Activated T-cell treated with anti-CD3 and anti-CD28 coated beads, Interleukin-2, amount 50 U/mL, for 72 hours (primary cell): ENCODE measurements around the gene KIZ. TPM values are rescaled to one million over a fixed set of nuclear protein-coding genes. Genes with fewer than 3 reads are reported as not detected.
A peak's percentile ranks its signal among the peaks of the same experiment; 100 is the strongest.

Experiments
- ATAC-seq, 2 donors: fragments of 150-1000 bp; cut with Tn5 transposase; replicated peaks in 1 of 2; 2 replicates each; pipeline ENCODE4 v1.10.0; 2021; ENCODE audit warnings: moderate library complexity in 2 of 2, mild to moderate bottlenecking in 1 of 2
- DNase-seq, 2 donors: peaks; one replicate each; pipeline ENCODE4 v3.0.0; 2021 to 2022; ENCODE audit warnings: mixed read lengths in 1 of 2
- H3K27ac Mint-ChIP-seq: one replicate; pipeline ENCODE4 v1.8.0; 2022; ENCODE audit warnings: mild to moderate bottlenecking, moderate library complexity, mixed read lengths
- H3K27me3 Mint-ChIP-seq: one replicate; pipeline ENCODE4 v1.8.0; 2022; ENCODE audit warnings: low read depth, mixed read lengths
- H3K36me3 Mint-ChIP-seq, 2 donors: one replicate each; pipeline ENCODE4 v1.8.0; 2022; ENCODE audit warnings: mixed read lengths in 2 of 2, mild to moderate bottlenecking in 1 of 2; ENCODE audit not compliant: insufficient read depth in 2 of 2
- H3K4me1 Mint-ChIP-seq: one replicate; pipeline ENCODE4 v1.8.0; 2022; ENCODE audit warnings: low read depth, mixed read lengths
- H3K4me3 Mint-ChIP-seq, 2 donors: one replicate each; pipeline ENCODE4 v1.8.0; 2022; ENCODE audit warnings: mild to moderate bottlenecking in 2 of 2, mixed read lengths in 2 of 2, moderate library complexity in 2 of 2
- H3K9me3 Mint-ChIP-seq, 2 donors: one replicate each; pipeline ENCODE4 v1.8.0; 2022; ENCODE audit warnings: mixed read lengths in 2 of 2
- total RNA-seq, 2 donors: library from RNA; stranded (reverse); gene quantifications; one replicate each; pipeline ENCODE4 v1.2.3, GENCODE V29; 2022

Gene KIZ
- total RNA-seq, 2 donors from 2014 or later: 24.0 to 30.9 TPM

GRCh38 chr20:21111416-21111815 is 14.5 kb upstream of the KIZ start:
- no peak overlapping the region for H3K27ac Mint-ChIP-seq
- DNase-seq: no peak
- no peaks in the 10 kb centered on the region for H3K9me3 Mint-ChIP-seq
- no peak for ATAC-seq
- peaks cover 50% of the 10 kb centered on the region for H3K27me3 Mint-ChIP-seq
- no peaks in the 10 kb centered on the region for H3K36me3 Mint-ChIP-seq
- no peak overlapping the region for H3K4me3 Mint-ChIP-seq
- H3K4me1 Mint-ChIP-seq: no peaks in the 10 kb centered on the region

GRCh38 chr20:21113697-21114096 is 12.2 kb upstream of the KIZ start:
- no peak for DNase-seq
- Mint-ChIP-seq H3K4me3 (no peak overlapping the region), H3K27me3 (peaks cover 44% of the 10 kb centered on the region), H3K4me1 (no peaks in the 10 kb centered on the region), H3K36me3 (no peaks in the 10 kb centered on the region), H3K9me3 (no peaks in the 10 kb centered on the region), H3K27ac (no peak overlapping the region)
- no peak for ATAC-seq

DNA sequence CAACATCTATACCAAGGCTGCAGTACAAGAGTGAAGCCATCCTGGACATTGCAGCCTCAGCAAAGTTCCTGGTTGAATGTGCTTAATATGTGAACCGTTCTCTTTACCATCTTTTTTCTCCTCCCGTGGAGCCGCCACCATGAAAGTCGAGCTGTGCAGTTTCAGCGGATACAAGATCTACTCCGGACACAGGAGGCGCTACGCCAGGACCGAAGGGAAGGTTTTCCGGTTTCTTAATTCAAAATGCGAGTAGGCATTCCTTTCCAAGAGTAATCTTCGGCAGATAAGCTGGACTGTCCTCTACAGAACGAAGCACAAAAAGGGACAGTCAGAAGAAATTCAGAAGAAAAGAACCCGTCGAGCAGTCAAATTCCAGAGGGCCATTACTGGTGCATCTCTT is 11.3 kb upstream of the KIZ start:
- no peak overlapping the region for H3K4me3 Mint-ChIP-seq
- no peaks in the 10 kb centered on the region for H3K36me3 Mint-ChIP-seq
- H3K4me1 Mint-ChIP-seq: no peaks in the 10 kb centered on the region
- no peak overlapping the region for H3K27ac Mint-ChIP-seq
- ATAC-seq (no peak), DNase-seq (no peak)
- H3K9me3 Mint-ChIP-seq: no peaks in the 10 kb centered on the region
- peaks cover 46% of the 10 kb centered on the region for H3K27me3 Mint-ChIP-seq

DNA sequence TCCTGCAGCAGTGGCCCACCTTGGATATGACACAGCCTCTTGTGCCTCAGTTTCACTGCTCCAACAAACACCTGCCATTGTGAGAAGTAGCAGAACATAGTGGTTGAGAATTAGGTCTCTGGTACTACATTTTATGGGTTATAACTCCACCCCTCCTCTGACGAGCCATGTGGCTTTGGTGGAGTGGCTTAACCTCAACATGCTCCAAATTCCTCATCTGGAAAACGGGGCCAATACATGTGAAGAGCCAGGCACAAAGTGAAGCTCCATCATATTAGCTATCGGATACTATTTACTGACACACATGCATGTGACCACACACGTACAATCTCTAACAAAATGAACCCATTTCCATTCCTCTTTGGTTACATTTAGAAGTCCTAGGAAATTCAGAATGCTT is 8.4 kb upstream of the KIZ start:
- H3K9me3 Mint-ChIP-seq: no peaks in the 10 kb centered on the region
- no peaks in the 10 kb centered on the region for H3K4me1 Mint-ChIP-seq
- peaks cover 31% of the 10 kb centered on the region for H3K27me3 Mint-ChIP-seq
- no peak overlapping the region for H3K27ac Mint-ChIP-seq
- DNase-seq (no peak), ATAC-seq (no peak)
- H3K36me3 Mint-ChIP-seq: no peaks in the 10 kb centered on the region
- H3K4me3 Mint-ChIP-seq: no peak overlapping the region

- no peaks in the 10 kb centered on the region for H3K9me3 Mint-ChIP-seq
- H3K27ac Mint-ChIP-seq: no peak overlapping the region
- DNase-seq (no peak), ATAC-seq (no peak)
- no peaks in the 10 kb centered on the region for H3K36me3 Mint-ChIP-seq
- no peak overlapping the region for H3K4me3 Mint-ChIP-seq
- H3K4me1 Mint-ChIP-seq: no peaks in the 10 kb centered on the region
- peaks cover 31% of the 10 kb centered on the region for H3K27me3 Mint-ChIP-seq
Observed at GRCh38 chr20:21118138-21118537, 7.7 kb upstream of the KIZ start.

DNA sequence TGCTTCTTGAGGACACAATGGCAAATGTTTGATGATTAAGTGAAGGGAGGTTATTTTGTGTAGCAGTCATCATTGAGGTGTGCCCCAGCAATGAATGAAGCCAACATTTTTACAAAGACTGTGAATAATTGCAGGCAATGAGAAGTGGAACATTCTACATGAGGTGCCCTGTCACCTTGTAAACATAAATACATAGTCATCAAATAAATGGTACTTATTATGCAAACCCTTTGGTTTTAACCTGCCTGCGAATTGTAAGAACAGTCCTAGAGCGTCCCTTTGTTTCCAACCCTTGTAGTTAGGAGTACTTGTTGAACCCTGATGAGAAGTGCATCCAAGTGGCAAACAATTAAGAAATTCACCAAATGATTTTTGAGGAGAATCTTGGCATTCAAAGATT is 7.1 kb upstream of the KIZ start:
- Mint-ChIP-seq H3K27ac (no peak overlapping the region), H3K36me3 (no peaks in the 10 kb centered on the region), H3K4me1 (no peaks in the 10 kb centered on the region), H3K27me3 (peaks cover 31% of the 10 kb centered on the region), H3K4me3 (no peak overlapping the region), H3K9me3 (no peaks in the 10 kb centered on the region)
- DNase-seq (no peak), ATAC-seq (no peak)

DNA sequence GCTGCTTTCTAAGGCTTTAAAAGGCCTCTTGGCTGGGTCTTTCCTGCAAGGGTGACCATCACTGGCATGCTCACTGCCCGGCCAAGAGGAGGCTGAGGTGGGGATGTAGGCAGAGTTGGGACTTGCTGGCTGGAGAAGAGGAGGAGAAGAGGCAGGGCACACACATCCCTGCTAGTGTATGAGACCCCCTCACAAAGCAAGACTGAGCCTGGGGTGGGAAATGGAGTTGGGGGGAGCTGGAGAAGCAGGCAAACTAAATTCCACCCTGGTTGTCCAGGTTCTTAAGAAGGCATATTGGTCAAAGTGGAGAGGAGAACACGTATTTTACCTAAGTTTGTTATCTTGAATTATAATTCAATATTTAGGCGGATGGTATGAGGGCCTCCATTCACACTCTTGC is 1.7 kb upstream of the KIZ start:
- DNase-seq: no peak
- peaks cover under 1% of the 10 kb centered on the region for H3K27me3 Mint-ChIP-seq
- no peak overlapping the region for H3K27ac Mint-ChIP-seq
- no peaks in the 10 kb centered on the region for H3K9me3 Mint-ChIP-seq
- H3K36me3 Mint-ChIP-seq: peaks cover 0 to 3% of the 10 kb centered on the region in 2 donors
- ATAC-seq: no peak
- peak overlapping the region in 1 of 2 donors; percentile 36 for H3K4me3 Mint-ChIP-seq
- H3K4me1 Mint-ChIP-seq: peaks cover 11% of the 10 kb centered on the region

DNA sequence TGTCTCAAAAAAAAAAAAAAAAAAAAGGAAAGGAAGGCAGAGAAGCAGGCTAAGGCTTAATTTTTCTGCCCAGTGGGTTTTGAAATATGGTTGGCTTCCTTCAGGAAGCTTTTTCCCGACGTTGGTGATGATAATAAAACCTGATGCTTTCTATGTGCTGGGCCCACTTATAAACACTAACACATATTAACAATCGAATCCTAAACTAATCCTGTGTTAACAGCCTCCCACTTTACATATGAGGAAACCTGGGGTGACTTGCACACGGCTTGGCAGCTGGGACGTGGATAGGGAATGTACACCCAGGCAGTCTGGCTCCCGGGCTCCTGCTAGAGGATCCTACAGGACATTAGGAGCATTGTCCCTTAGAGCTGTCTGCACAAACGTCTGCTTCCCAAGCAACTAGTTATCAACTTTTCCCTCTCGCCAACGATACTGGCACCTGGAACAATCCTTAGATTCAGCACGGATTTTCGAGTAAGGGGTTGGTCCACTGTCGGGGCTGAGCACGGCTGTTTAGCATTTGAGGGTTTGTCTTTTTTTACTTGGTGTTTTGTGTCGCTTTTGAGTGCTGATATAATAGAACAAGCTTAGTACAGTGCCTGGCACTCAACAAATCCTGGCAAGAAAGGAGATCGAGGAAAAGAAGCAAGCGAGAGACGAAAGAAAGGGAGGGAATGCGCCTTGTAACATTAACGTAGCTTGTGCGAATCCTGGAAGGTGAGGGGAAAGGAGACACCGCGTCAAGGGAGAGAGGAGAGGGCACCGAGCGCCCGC is 622 bp upstream of the KIZ start:
- H3K27ac Mint-ChIP-seq: no peak overlapping the region
- H3K4me1 Mint-ChIP-seq: peaks cover 17% of the 10 kb centered on the region
- ATAC-seq (peak in 1 of 2 donors; percentile 3), DNase-seq (no peak)
- peaks cover 0 to 3% of the 10 kb centered on the region in 2 donors for H3K36me3 Mint-ChIP-seq
- H3K4me3 Mint-ChIP-seq: peak overlapping the region; percentile 78 to 98
- H3K9me3 Mint-ChIP-seq: no peaks in the 10 kb centered on the region
- no peaks in the 10 kb centered on the region for H3K27me3 Mint-ChIP-seq

DNA sequence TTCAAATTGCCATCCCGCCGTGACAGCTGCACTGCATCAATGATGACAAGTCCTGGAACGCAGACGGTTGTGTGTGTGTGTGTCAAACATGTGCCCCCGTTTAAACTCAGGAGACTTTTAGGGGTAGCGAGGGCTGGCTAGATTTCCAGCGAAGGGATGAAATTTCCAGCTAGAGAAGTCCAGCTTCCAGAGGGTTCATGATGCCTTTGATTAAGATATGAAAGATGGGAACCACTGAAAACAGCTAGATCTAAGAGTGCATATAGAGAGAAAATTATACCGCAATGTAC is 644 bp downstream of the KIZ start:
- ATAC-seq: no peak
- peaks cover 0 to 3% of the 10 kb centered on the region in 2 donors for H3K36me3 Mint-ChIP-seq
- H3K27ac Mint-ChIP-seq: peak overlapping the region; percentile 82
- H3K4me1 Mint-ChIP-seq: peaks cover 17% of the 10 kb centered on the region
- no peak for DNase-seq
- no peaks in the 10 kb centered on the region for H3K27me3 Mint-ChIP-seq
- H3K4me3 Mint-ChIP-seq: peak overlapping the region; percentile 89 to 98
- no peaks in the 10 kb centered on the region for H3K9me3 Mint-ChIP-seq

DNA sequence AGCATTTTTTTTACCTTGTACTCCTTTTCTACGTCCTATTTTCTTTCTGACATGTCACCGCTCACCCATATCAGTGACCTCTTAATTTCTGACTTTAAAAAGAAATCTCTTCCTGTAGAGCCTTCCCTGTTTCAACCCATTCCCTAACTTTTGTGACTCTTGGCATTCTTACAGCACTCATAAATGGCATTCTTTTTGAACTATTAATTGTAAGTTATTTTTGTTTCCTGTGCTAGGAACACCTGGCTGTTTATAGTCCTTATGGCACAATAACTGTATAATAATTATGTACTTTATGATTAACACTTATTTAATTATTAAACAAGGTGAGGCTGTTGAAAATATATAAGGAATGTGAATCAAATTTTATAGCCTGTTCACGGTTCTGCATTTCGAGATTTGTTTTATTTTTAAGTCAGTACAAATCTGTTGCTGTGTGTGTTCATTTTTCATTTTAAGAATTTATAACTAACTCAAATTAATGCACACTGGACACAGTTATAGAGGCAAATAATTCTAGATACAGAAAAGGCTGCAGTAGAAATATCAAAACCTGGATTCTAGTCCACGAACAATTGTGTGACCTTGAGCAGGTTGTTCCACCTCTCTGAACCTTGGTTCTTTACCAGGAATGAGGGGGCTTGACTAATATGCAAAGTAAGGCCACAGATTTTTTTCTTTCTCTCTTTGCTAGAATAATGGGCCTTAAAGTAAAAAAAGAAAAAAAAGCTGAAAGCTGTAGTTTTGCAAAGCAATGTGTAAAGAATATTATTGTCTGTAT is 1.5 kb downstream of the KIZ start:
- no peaks in the 10 kb centered on the region for H3K27me3 Mint-ChIP-seq
- ATAC-seq (no peak), DNase-seq (no peak)
- H3K4me1 Mint-ChIP-seq: peaks cover 17% of the 10 kb centered on the region
- H3K4me3 Mint-ChIP-seq: peak overlapping the region; percentile 89 to 98
- peaks cover 0 to 3% of the 10 kb centered on the region in 2 donors for H3K36me3 Mint-ChIP-seq
- no peak overlapping the region for H3K27ac Mint-ChIP-seq
- H3K9me3 Mint-ChIP-seq: no peaks in the 10 kb centered on the region

DNA sequence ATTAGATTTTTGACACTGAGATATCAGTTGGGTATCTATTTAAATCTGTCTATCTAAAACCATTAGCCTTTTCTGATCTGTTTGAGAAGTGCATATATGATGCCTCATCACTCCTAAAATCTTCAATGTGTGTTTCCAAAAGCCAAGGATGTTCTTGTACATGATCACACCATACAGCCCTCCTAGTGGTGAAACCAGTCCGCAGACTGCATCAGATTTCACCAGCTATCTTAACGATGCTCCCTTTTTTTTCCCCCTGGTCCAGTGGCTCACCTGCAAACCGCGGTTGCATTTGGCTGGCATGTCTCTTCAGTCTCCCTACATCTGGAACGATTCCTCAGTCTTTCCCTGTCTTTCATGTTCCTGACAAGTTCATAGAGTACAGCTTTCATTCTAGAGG is 4.0 kb downstream of the KIZ start:
- Mint-ChIP-seq H3K27ac (no peak overlapping the region), H3K36me3 (peaks cover 0 to 3% of the 10 kb centered on the region in 2 donors), H3K9me3 (no peaks in the 10 kb centered on the region), H3K4me3 (no peak overlapping the region), H3K27me3 (no peaks in the 10 kb centered on the region), H3K4me1 (peaks cover 17% of the 10 kb centered on the region)
- no peak for ATAC-seq
- DNase-seq: no peak

GRCh38 chr20:21133404-21133803 is 7.5 kb downstream of the KIZ start:
- ATAC-seq (no peak), DNase-seq (no peak)
- Mint-ChIP-seq H3K36me3 (peaks cover 0 to 3% of the 10 kb centered on the region in 2 donors), H3K27ac (no peak overlapping the region), H3K4me3 (no peak overlapping the region), H3K9me3 (no peaks in the 10 kb centered on the region), H3K27me3 (no peaks in the 10 kb centered on the region), H3K4me1 (peaks cover 6% of the 10 kb centered on the region)

- H3K4me1 Mint-ChIP-seq: peaks cover 6% of the 10 kb centered on the region
- H3K27me3 Mint-ChIP-seq: no peaks in the 10 kb centered on the region
- ATAC-seq (no peak), DNase-seq (no peak)
- H3K36me3 Mint-ChIP-seq: peaks cover 0 to 3% of the 10 kb centered on the region in 2 donors
- no peak overlapping the region for H3K4me3 Mint-ChIP-seq
- no peak overlapping the region for H3K27ac Mint-ChIP-seq
- H3K9me3 Mint-ChIP-seq: no peaks in the 10 kb centered on the region
Observed at GRCh38 chr20:21133917-21134622, 8.2 kb downstream of the KIZ start.
